ENCODE results near the gene AMDHD2. TPM values are rescaled to one million over a fixed set of nuclear protein-coding genes. Genes with fewer than 3 reads are reported as not detected.
"Not testable (repeated sequence)": the region's sequence is repeated elsewhere in the genome, so short reads cannot be mapped to it uniquely, and the experiment has no call there.

Gene AMDHD2
- total RNA-seq, 2 experiments from 2014 or later, result 52.5 to 54.2 TPM

GRCh38 chr16:2531371-2531695, 11.2 kb downstream of the AMDHD2 start, which contains the start of gene CEMP1:
TSS of gene CEMP1 (minus strand) at chr16:2531408. CDS start at chr16:2531073, 335 bp downstream.
- Mint-ChIP-seq H3K27ac (peak within 1 kb of the TSS; percentile 98), H3K9me3 (ENCODE audit: low read depth) (no peaks in the 10 kb centered on the region), H3K4me3 (peak within 1 kb of the TSS; percentile 82), H3K27me3 (no peaks in the 10 kb centered on the region), H3K4me1 (peaks cover 17% of the 10 kb centered on the region), H3K36me3 (peaks cover under 1% of the 10 kb centered on the region)
- CTCF ChIA-PET, result interaction anchor here (1.2 kb wide), 1 partner anchor 11 kb away, joined by 3 read pairs; no protein-coding TSS in a partner anchor
- ATAC-seq, result no peak
- DNase-seq, result no peak

- H3K27me3 Mint-ChIP-seq, result no peaks in the 10 kb centered on the region
- CTCF ChIA-PET, result interaction anchor here (1.2 to 1.6 kb wide), 2 partner anchors 11 kb away, joined by 3 to 7 read pairs; no protein-coding TSS in a partner anchor
- DNase-seq, result peak; percentile 99
- peak overlapping the region; percentile 98 for H3K27ac Mint-ChIP-seq
- peak overlapping the region; percentile 82 for H3K4me3 Mint-ChIP-seq
- H3K36me3 Mint-ChIP-seq, result no peaks in the 10 kb centered on the region
- no peaks in the 10 kb centered on the region for H3K9me3 Mint-ChIP-seq (ENCODE audit: low read depth)
- peaks cover 20% of the 10 kb centered on the region for H3K4me1 Mint-ChIP-seq
- ATAC-seq, result peak; percentile 94
These were observed 11.7 kb downstream of the AMDHD2 start for GRCh38 chr16:2531696-2532493.

GRCh38 chr16:2532494-2533141, 12.4 kb downstream of the AMDHD2 start:
- CTCF ChIA-PET, result interaction anchor here (0.8 to 1.6 kb wide), 3 partner anchors 12 to 58 kb away, joined by 3 to 7 read pairs (median 4); no protein-coding TSS in a partner anchor
- H3K27me3 Mint-ChIP-seq, result no peaks in the 10 kb centered on the region
- no peaks in the 10 kb centered on the region for H3K36me3 Mint-ChIP-seq
- H3K9me3 Mint-ChIP-seq (ENCODE audit: low read depth), result no peaks in the 10 kb centered on the region
- peaks cover 24% of the 10 kb centered on the region for H3K4me1 Mint-ChIP-seq
- peak overlapping the region; percentile 82 for H3K4me3 Mint-ChIP-seq
- ATAC-seq (peak; percentile 8), DNase-seq (peak; percentile 84)
- H3K27ac Mint-ChIP-seq, result peak overlapping the region; percentile 98

- DNase-seq, result peak; percentile 41
- H3K27me3 Mint-ChIP-seq, result not testable (repeated sequence)
These were observed 13.1 kb downstream of the AMDHD2 start for GRCh38 chr16:2533142-2533755.

GRCh38 chr16:2533912-2534311, 13.7 kb downstream of the AMDHD2 start:
- peaks cover 27% of the 10 kb centered on the region for H3K4me1 Mint-ChIP-seq
- ATAC-seq (no peak), DNase-seq (no peak)
- H3K27me3 Mint-ChIP-seq, result no peaks in the 10 kb centered on the region
- no peaks in the 10 kb centered on the region for H3K36me3 Mint-ChIP-seq
- H3K27ac Mint-ChIP-seq, result peak overlapping the region; percentile 72
- H3K4me3 Mint-ChIP-seq, result peak overlapping the region; percentile 51
- CTCF ChIA-PET, result no interaction called here
- H3K9me3 Mint-ChIP-seq (ENCODE audit: low read depth), result no peaks in the 10 kb centered on the region

More at GRCh38 chr16:2533142-2533755, 13.1 kb downstream of the AMDHD2 start:
- Mint-ChIP-seq H3K4me1 (peaks cover 24% of the 10 kb centered on the region), H3K27ac (peak overlapping the region; percentile 98), H3K4me3 (peak overlapping the region; percentile 82)
- CTCF ChIA-PET, result interaction anchor here (0.8 to 1.6 kb wide), 3 partner anchors 12 to 59 kb away, joined by 3 to 7 read pairs (median 4); no protein-coding TSS in a partner anchor
- H3K36me3 Mint-ChIP-seq; ATAC-seq; H3K9me3 Mint-ChIP-seq (ENCODE audit: low read depth): not testable (repeated sequence)

- not testable (repeated sequence) for H3K9me3 Mint-ChIP-seq (ENCODE audit: low read depth); DNase-seq; H3K36me3 Mint-ChIP-seq; ATAC-seq; H3K27me3 Mint-ChIP-seq; H3K4me3 Mint-ChIP-seq
- H3K4me1 Mint-ChIP-seq, result peaks cover 32% of the 10 kb centered on the region
- peak overlapping the region; percentile 72 for H3K27ac Mint-ChIP-seq
- CTCF ChIA-PET, result interaction anchor here (0.5 to 0.7 kb wide), 2 partner anchors 46 to 305 kb away, joined by 3 read pairs; no protein-coding TSS in a partner anchor
These were observed 14.2 kb downstream of the AMDHD2 start for GRCh38 chr16:2534335-2534734.

- H3K27me3 Mint-ChIP-seq, result no peaks in the 10 kb centered on the region
- no peak for DNase-seq
- H3K36me3 Mint-ChIP-seq, result peaks cover 4% of the 10 kb centered on the region
- H3K9me3 Mint-ChIP-seq (ENCODE audit: low read depth), result no peaks in the 10 kb centered on the region
- peaks cover 41% of the 10 kb centered on the region for H3K4me1 Mint-ChIP-seq
- ATAC-seq, result no peak
- CTCF ChIA-PET, result no interaction called here
- no peak overlapping the region for H3K4me3 Mint-ChIP-seq
- no peak overlapping the region for H3K27ac Mint-ChIP-seq
These were observed 15.4 kb downstream of the AMDHD2 start for GRCh38 chr16:2535625-2536013.

- ATAC-seq (peak; percentile 92), DNase-seq (peak; percentile 96)
- CTCF ChIA-PET, result interaction anchor here (0.8 to 1.6 kb wide), 3 partner anchors 24 to 390 kb away, joined by 3 to 4 read pairs (median 3); partner anchors contain the start of genes ATP6V0C and FLYWCH2
- H3K27ac Mint-ChIP-seq, result peak within 1 kb of the TSS; percentile 91
- peaks cover 41% of the 10 kb centered on the region for H3K4me1 Mint-ChIP-seq
- no peaks in the 10 kb centered on the region for H3K9me3 Mint-ChIP-seq (ENCODE audit: low read depth)
- no peaks in the 10 kb centered on the region for H3K27me3 Mint-ChIP-seq
- peak within 1 kb of the TSS; percentile 84 for H3K4me3 Mint-ChIP-seq
- peaks cover 4% of the 10 kb centered on the region for H3K36me3 Mint-ChIP-seq
These were observed 17.5 kb downstream of the AMDHD2 start, which contains the start of gene PDPK1 for GRCh38 chr16:2537451-2538379. TSS of gene PDPK1 (plus strand) at chr16:2538021. CDS start at chr16:2538113, 92 bp downstream.

- CTCF ChIA-PET, result interaction anchor here (1.4 kb wide), 1 partner anchor 25 kb away, joined by 4 read pairs; the partner anchor contains the start of gene ATP6V0C
- Mint-ChIP-seq H3K4me3 (peak overlapping the region; percentile 79), H3K27ac (peak overlapping the region; percentile 47), H3K4me1 (peaks cover 36% of the 10 kb centered on the region)
- not testable (repeated sequence) for H3K36me3 Mint-ChIP-seq; H3K27me3 Mint-ChIP-seq; DNase-seq; H3K9me3 Mint-ChIP-seq (ENCODE audit: low read depth); ATAC-seq
These were observed 19.1 kb downstream of the AMDHD2 start for GRCh38 chr16:2539192-2539844.

GRCh38 chr16:2539845-2540458, 19.8 kb downstream of the AMDHD2 start:
- H3K4me1 Mint-ChIP-seq, result peaks cover 36% of the 10 kb centered on the region
- H3K4me3 Mint-ChIP-seq, result peak overlapping the region; percentile 79
- H3K27me3 Mint-ChIP-seq; H3K36me3 Mint-ChIP-seq; H3K9me3 Mint-ChIP-seq (ENCODE audit: low read depth); ATAC-seq; H3K27ac Mint-ChIP-seq; CTCF ChIA-PET: not testable (repeated sequence)
- peak; percentile 57 for DNase-seq

GRCh38 chr16:2540912-2541311, 20.7 kb downstream of the AMDHD2 start:
- peak overlapping the region; percentile 12 for H3K4me3 Mint-ChIP-seq
- peak overlapping the region; percentile 65 for H3K27ac Mint-ChIP-seq
- ATAC-seq; H3K27me3 Mint-ChIP-seq; H3K9me3 Mint-ChIP-seq (ENCODE audit: low read depth); DNase-seq; H3K36me3 Mint-ChIP-seq; CTCF ChIA-PET: not testable (repeated sequence)
- H3K4me1 Mint-ChIP-seq, result peaks cover 36% of the 10 kb centered on the region
